HG03342 (cell line): ENCODE measurements around the gene TPK1.
"Not testable (repeated sequence)": the region's sequence is repeated elsewhere in the genome, so short reads cannot be mapped to it uniquely, and the experiment has no call there.

Source experiments
- ATAC-seq: cut with Tn5 transposase; IDR thresholded peaks from one replicate; pipeline ENCODE4 v1.9.1; 2021; ENCODE audit warnings: mild to moderate bottlenecking, moderate library complexity; ENCODE audit not compliant: unreplicated experiment

TPK1 gene

GRCh38 chr7:144777889-144778288 is 58.0 kb downstream of the TPK1 start:
- ATAC-seq, result not testable (repeated sequence)

- ATAC-seq, result no peak
These were observed 58.6 kb downstream of the TPK1 start for GRCh38 chr7:144777005-144777839.

GRCh38 chr7:144776447-144776846 is 59.4 kb downstream of the TPK1 start:
- no peak for ATAC-seq

- ATAC-seq, result no peak
These were observed 60.1 kb downstream of the TPK1 start for GRCh38 chr7:144775749-144776148.

GRCh38 chr7:144771927-144772326 is 63.9 kb downstream of the TPK1 start:
- no peak for ATAC-seq

GRCh38 chr7:144771174-144771573 is 64.7 kb downstream of the TPK1 start:
- ATAC-seq, result no peak

- ATAC-seq, result no peak
These were observed 66.5 kb downstream of the TPK1 start for GRCh38 chr7:144769352-144769751.

- no peak for ATAC-seq
These were observed 67.2 kb downstream of the TPK1 start for GRCh38 chr7:144768633-144769032.

DNA sequence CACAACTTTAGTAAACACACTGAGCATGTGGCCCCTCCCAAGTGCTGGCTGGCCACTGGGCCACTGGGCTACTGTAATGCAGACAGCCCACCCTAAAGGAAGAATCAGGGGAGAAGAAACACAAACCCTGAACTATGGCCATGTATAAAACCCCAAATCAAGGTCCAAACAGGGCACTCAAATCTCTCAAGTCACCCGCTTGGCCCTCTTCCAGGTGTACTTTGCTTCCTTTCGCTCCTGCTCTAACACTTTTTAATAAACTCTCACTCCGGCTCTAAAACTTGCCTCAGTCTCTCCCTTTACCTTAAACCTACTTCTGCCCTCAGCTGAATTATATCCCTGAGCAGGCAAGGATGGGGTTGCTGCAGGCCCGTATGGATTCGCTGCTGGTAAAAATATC is 72.6 kb downstream of the TPK1 start:
- no peak for ATAC-seq

DNA sequence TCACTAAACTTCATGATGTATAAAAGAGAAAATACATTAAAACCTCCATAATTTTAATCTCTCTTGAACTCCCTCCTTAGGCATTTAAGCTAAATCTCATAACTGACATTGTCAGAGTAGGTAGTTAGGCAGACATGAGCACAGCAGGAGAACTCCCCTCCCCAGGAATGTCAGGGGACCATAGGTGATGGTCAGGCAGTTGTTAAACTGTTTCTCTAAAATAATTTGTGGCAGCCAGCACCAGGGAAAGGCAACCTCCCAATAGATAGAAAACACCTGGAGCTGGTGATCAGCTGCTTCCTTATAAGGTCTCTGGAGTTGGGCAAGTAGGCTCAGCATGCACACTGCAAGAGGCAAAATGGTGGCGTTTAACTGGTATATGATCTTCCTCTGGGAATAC is 73.0 kb downstream of the TPK1 start:
- ATAC-seq, result no peak

GRCh38 chr7:144761493-144761892 is 74.4 kb downstream of the TPK1 start:
- ATAC-seq, result no peak

DNA sequence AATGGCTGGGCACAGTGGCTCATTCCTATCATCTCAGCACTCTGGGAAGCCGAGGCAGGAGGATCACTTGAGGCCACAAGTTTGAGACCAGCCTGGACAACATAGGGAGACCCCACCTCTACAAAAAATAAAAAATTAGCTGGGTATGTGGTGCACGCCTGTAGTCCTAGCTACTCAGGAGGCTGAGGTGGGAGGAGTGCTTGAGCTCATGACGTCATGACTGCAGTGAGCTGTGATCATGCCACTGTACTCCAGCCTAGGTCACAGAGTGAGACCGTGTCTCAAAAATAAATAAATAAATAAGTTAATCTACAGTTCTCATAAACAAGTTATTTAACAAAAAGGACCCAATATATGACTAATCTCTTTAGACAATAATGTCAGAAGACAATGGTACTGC is 76.2 kb downstream of the TPK1 start:
- ATAC-seq, result no peak

- ATAC-seq, result no peak
These were observed 87.9 kb downstream of the TPK1 start for GRCh38 chr7:144747936-144748335.

DNA sequence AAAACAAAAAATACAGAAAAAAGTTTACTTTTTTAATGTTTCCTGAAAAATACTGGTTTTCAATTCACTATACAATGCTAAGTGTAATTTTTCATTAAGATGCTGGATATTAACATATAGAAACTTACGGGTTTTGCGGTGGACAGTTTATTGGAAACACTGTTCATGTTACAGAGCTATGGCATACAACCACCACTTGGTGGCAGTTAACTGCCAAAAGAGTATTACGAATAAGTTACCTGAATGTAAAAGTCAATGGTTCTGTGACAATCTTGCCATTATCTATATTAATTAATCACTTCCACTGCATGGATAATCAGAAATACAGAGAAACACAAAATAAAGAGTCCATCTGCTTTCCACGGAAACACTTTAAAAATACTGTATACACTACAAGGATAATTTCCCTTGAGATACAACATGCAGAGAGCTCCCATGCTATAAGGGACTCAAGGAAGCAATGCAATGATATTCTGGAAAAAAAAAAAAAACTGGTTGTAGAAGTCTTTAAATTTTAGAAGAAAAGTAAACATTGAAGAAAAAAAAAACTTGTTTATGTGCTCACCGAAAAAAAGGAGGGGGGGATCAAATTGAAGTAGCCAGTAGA is 97.0 kb downstream of the TPK1 start:
- ATAC-seq, result peak; percentile 93

- no peak for ATAC-seq
These were observed 97.7 kb downstream of the TPK1 start for GRCh38 chr7:144738146-144738545.

GRCh38 chr7:144736880-144737493 is 98.9 kb downstream of the TPK1 start:
- ATAC-seq, result no peak

GRCh38 chr7:144735505-144736276 is 100.2 kb downstream of the TPK1 start:
- ATAC-seq, result no peak

- no peak for ATAC-seq
These were observed 104.0 kb downstream of the TPK1 start for GRCh38 chr7:144731661-144732351.

DNA sequence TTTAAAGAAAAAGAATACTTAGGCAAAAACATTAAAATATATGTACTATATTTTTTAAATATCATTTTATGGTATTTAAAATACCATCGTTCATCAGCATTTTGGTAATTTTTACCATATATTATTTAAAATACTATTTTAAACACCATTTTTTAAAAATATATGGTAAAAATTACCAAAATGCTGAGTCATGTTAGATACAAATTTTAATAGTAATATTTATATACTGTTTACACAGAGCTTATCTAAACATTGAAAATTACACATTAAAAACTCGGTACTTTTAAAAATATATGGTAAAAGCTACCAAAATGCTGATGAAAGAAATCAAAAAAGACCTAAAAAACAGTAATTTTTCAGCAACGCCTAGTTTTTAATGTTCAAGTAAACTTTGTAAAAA is 105.6 kb downstream of the TPK1 start:
- ATAC-seq, result no peak

- no peak for ATAC-seq
These were observed 106.6 kb downstream of the TPK1 start for GRCh38 chr7:144729226-144729625.

- ATAC-seq, result no peak
These were observed 107.3 kb downstream of the TPK1 start for GRCh38 chr7:144728551-144728950.
